BE2C (cell line): ENCODE measurements around the gene IFNGR2.

Experiments
- DNase-seq: peaks from one replicate; pipeline ENCODE4 v3.0.0-alpha.2; 2020
- H3K27me3 ChIP-seq: fragments of 250-450 bp; sonication (Bioruptor Pico); 2 replicates; pipeline ENCODE4 v1.5.1; 2020; ENCODE audit warnings: mild to moderate bottlenecking
- H3K36me3 ChIP-seq: fragments of 250-450 bp; sonication (Bioruptor Pico); 2 replicates; pipeline ENCODE4 v1.5.1; 2020; ENCODE audit warnings: mild to moderate bottlenecking
- H3K4me1 ChIP-seq: fragments of 250-450 bp; sonication (Bioruptor Pico); 2 replicates; pipeline ENCODE4 v1.5.1; 2020
- H3K4me3 ChIP-seq: 2 replicates; pipeline ENCODE4 v1.5.1; 2011; ENCODE audit warnings: low read depth, low read length
- H3K9me3 ChIP-seq: fragments of 250-450 bp; sonication (Bioruptor Pico); 2 replicates; pipeline ENCODE4 v1.5.1; 2020
- CTCF ChIP-seq: IDR thresholded peaks from 2 replicates; pipeline ENCODE4 v1.5.1; 2012; ENCODE audit warnings: mild to moderate bottlenecking, low read depth, low read length

IFNGR2 gene

DNA sequence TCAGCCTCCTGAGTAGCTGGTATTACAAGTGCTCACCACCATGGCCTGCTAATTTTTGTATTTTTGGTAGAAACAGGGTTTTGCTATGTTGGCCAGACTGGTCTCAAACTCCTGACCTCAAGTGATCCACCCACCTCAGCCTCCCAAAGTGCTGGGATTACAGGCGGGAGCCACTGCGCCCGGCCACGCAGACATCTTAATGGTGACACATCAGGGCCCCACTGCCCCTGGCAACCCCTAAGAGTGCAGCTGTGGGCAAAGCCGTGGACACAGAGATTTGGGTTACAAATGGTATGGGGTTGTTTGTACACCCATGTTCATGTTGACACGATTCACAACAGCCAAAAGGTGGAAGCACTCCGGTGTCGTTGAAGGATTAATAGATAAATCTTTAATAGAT, 29.8 kb downstream of the IFNGR2 start:
- Histone ChIP-seq H3K9me3 (no peaks in the 10 kb centered on the region), H3K4me1 (no peaks in the 10 kb centered on the region), H3K4me3 (no peak overlapping the region), H3K27me3 (no peaks in the 10 kb centered on the region), H3K36me3 (peaks cover 37% of the 10 kb centered on the region)
- DNase-seq, result no peak
- no peak for TF ChIP-seq CTCF

DNA sequence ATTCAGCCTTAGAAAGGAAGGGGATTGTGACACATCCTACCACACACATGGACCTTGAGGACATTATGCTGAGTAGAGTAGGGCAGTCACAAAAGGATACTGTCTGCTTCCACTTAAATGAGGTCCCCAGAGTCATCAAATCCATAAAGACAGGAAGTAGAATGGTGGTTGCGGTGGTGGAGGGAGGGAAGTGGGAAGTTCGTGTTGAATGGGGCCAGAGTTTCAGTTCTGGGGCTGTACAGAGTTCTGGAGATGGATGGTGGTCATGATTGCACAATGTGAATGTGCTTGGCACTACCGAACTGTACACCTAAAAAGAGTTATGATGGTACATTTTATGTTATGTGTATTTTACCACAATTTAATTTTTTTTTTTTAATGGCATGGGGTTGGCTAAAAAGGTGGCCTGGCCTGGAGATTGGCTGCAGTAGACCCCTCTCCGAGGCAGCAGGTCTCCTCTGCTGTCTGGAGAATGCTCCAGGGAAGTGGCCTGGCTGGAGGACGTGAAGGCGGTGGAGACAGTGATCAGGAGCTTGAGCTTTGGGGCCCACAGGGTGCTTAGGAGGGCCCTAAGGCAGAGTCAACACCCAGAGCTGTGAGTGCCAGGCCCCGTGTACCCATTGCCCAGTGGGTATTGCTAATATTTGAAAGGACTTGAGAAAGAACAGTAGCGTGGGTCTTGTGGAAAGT, 30.4 kb downstream of the IFNGR2 start:
- Histone ChIP-seq H3K36me3 (peaks cover 37% of the 10 kb centered on the region), H3K27me3 (no peaks in the 10 kb centered on the region), H3K4me3 (no peak overlapping the region), H3K9me3 (no peaks in the 10 kb centered on the region), H3K4me1 (no peaks in the 10 kb centered on the region)
- no peak for DNase-seq
- TF ChIP-seq CTCF, result no peak

DNA sequence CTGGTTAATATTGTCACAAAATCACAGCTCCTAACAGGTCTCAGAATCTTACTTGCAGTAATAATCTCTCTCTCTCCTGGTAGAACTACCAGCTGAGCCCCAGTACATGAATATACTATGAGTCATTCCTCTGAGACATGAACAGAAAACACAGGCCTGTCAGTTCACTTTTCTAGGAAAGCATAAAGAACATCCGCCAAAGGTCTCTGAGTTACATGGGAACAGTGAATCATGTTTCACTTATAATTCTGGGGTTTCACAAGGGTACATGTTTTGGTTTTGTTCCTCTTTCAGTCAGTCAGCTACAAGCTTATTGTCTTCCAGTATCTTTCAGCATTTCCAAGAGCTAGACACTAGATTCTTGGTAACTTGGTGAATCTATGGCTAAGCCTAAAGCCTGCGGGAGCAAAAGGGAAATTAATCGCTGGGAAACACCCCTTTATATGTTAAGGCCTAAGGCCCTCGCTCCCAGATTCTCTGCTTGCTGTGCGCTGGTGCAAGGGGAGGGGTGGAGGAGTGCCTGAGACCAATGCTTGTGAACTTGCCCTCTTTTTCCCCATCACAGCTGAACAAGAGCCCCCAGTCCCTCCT, 31.7 kb downstream of the IFNGR2 start:
- Histone ChIP-seq H3K36me3 (peaks cover 30% of the 10 kb centered on the region), H3K4me3 (no peak overlapping the region), H3K4me1 (no peaks in the 10 kb centered on the region), H3K9me3 (no peaks in the 10 kb centered on the region), H3K27me3 (no peaks in the 10 kb centered on the region)
- no peak for TF ChIP-seq CTCF
- no peak for DNase-seq

GRCh38 chr21:33437140-33437539, 33.9 kb downstream of the IFNGR2 start:
- DNase-seq, result no peak
- peaks cover 25% of the 10 kb centered on the region for H3K36me3 ChIP-seq
- H3K4me3 ChIP-seq, result no peak overlapping the region
- no peaks in the 10 kb centered on the region for H3K27me3 ChIP-seq
- no peak for TF ChIP-seq CTCF
- no peaks in the 10 kb centered on the region for H3K9me3 ChIP-seq
- H3K4me1 ChIP-seq, result no peaks in the 10 kb centered on the region

DNA sequence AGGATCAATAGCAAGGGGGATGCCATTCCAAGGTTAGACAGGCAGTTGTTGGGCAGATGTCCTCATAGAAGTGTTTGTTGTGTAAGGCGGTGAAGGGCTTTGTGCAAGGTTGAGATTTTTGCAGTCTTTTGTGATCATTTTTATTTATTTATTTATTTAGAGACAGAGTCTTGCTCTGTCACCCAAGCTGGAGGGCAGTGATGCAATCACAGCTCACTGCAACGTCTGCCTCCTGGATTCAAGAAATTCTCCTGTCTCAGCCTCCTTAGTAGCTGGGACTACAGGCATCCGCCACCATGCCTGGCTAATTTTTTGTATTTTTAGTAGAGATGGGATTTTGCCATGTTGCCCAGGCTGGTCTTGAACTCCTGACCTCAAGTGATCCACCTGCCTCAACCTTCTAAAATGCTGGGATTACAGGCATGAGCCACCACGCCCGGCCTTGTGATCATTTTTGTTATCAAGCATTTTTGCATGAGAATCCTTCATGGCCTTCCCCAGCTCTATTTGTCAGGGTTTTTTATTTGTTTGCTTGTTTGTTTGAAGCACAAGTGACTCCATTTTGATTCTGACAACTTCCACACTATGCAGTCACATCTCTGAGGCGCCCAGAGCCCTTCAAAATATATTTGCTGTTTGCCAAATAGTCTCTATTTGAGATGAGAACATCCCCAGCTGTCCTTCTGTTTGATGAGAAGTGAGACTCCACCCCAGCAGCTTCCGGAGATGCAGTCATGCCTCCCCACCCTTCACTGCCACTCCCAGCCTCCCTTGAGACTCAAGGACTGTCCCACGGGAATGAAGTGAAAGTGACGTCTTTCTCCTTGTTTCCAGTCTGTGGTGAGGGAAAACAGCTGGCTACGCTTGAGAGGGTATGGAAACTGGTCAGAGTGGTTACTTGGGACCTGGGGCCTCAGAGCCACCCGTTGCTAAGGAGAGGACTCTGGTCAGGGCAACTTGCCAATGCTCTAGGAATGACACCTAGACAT, 38.6 kb downstream of the IFNGR2 start:
- TF ChIP-seq CTCF, result no peak
- Histone ChIP-seq H3K27me3 (no peaks in the 10 kb centered on the region), H3K9me3 (no peaks in the 10 kb centered on the region), H3K4me1 (no peaks in the 10 kb centered on the region), H3K4me3 (no peak overlapping the region), H3K36me3 (no peaks in the 10 kb centered on the region; the same call in 1 of the 2 replicates)
- peak; percentile 44 for DNase-seq
